ENCODE measurements around the gene FER. TPM values are rescaled to one million over a fixed set of nuclear protein-coding genes. Genes with fewer than 3 reads are reported as not detected.

The FER gene
- total RNA-seq, 1 experiment from 2014 or later = 19.4 TPM

DNA sequence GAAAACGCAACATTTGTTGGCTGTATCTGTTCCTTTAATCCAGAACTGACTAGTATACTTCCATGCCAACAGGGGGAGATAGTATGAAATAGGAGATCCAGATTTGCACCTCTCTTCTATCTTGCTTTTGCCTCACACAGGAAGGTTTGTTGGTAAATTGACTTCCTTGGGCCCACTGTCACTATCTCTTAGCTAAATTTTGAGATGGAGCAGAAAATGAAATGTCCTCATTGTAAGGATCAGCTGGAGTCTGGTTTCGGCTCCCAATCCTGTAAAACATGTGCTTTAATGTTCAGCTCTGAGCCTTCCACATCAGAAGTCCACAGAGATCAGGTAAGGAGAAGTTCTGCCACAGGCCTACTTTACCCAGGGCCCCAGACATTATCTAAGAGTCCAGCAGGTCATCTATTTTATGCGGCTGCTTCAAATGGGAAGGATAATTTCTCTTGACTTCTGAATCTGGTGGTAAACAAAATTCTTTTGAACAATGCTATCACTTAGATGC lies 176.8 kb downstream of the FER start:
- no peaks in the 10 kb centered on the region for H3F3A ChIP-seq (ENCODE audit: low read length, unreplicated experiment)
- no TSS peak for BruUV-seq (replicated peaks)
- intact Hi-C loops (cut with micrococcal nuclease) = loop anchor here (10.0 kb wide), 1 partner anchor 150 kb away; no protein-coding TSS in a partner anchor
- no peak overlapping the region for H3K4me3 ChIP-seq (ENCODE audit: low read length)
- H3K9me2 ChIP-seq (replicated peaks; ENCODE audit: low read length) = no peaks in the 10 kb centered on the region
- TF ChIP-seq EZH2 (IDR thresholded peaks at IDR 0.05; ENCODE audit: low read length, unreplicated experiment) (no peak), EZH2phosphoT487 (IDR thresholded peaks at IDR 0.05; ENCODE audit: borderline replicate concordance, low read length) (no peak)
- TF ChIP-seq, protein P1, sequence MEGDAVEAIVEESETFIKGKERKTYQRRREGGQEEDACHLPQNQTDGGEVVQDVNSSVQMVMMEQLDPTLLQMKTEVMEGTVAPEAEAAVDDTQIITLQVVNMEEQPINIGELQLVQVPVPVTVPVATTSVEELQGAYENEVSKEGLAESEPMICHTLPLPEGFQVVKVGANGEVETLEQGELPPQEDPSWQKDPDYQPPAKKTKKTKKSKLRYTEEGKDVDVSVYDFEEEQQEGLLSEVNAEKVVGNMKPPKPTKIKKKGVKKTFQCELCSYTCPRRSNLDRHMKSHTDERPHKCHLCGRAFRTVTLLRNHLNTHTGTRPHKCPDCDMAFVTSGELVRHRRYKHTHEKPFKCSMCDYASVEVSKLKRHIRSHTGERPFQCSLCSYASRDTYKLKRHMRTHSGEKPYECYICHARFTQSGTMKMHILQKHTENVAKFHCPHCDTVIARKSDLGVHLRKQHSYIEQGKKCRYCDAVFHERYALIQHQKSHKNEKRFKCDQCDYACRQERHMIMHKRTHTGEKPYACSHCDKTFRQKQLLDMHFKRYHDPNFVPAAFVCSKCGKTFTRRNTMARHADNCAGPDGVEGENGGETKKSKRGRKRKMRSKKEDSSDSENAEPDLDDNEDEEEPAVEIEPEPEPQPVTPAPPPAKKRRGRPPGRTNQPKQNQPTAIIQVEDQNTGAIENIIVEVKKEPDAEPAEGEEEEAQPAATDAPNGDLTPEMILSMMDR (conservative IDR thresholded peaks at IDR 0.05; ENCODE audit: low read depth, low read length) = peak; percentile 45; the same call in 1 of the 2 replicates
- ChIA-PET POLR2A (ENCODE audit: unreplicated experiment) (no interaction called here), CTCF (no interaction called here)
- no peaks in the 10 kb centered on the region for H3K27me3 ChIP-seq (ENCODE audit: low read length)
- H3K9me3 ChIP-seq (ENCODE audit: low read length) = no peaks in the 10 kb centered on the region
- no peak overlapping the region for H3K9ac ChIP-seq (ENCODE audit: low read length)
- no peaks in the 10 kb centered on the region for H3K4me1 ChIP-seq (ENCODE audit: insufficient read depth, low read length)
- no peaks in the 10 kb centered on the region for H3K79me2 ChIP-seq (ENCODE audit: low read length)
- peak; percentile 15 for DNase-seq
- H3K36me3 ChIP-seq (ENCODE audit: low read depth, low read length) = no peaks in the 10 kb centered on the region
- no peak overlapping the region for H2AFZ ChIP-seq (ENCODE audit: low read length)
- H3K27ac ChIP-seq (ENCODE audit: low read length) = no peak overlapping the region
- ATAC-seq = no peak
- H3K4me2 ChIP-seq (ENCODE audit: low read length) = no peak overlapping the region
- no peaks in the 10 kb centered on the region; the same call in 1 of the 2 replicates for H4K20me1 ChIP-seq (ENCODE audit: low read length)

DNA sequence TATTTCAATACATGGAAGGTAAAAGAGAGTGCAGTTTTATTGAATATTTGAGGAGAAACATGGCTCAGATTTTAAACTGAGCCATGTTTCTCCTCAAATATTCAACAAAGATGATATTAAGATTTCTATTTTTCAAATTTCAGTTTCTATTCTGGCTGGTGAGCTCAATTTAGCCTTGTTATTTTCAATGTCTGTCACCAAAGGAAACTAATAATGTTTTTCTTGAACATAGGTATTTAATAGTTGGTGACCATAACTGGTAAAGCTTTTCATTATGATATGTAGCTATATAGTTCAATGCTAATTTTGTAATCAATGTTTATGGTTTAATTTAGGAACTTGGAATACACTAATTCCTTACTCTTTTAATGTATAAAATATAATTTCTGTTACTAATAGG lies 177.4 kb downstream of the FER start:
- Histone ChIP-seq H3K9ac (ENCODE audit: low read length) (no peak overlapping the region), H3K9me3 (ENCODE audit: low read length) (no peaks in the 10 kb centered on the region), H3K4me1 (ENCODE audit: insufficient read depth, low read length) (no peaks in the 10 kb centered on the region), H3K27me3 (ENCODE audit: low read length) (no peaks in the 10 kb centered on the region), H3K9me2 (replicated peaks; ENCODE audit: low read length) (no peaks in the 10 kb centered on the region), H2AFZ (ENCODE audit: low read length) (no peak overlapping the region), H3K27ac (ENCODE audit: low read length) (no peak overlapping the region), H3K36me3 (ENCODE audit: low read depth, low read length) (no peaks in the 10 kb centered on the region), H3K4me2 (ENCODE audit: low read length) (no peak overlapping the region), H3F3A (ENCODE audit: low read length, unreplicated experiment) (no peaks in the 10 kb centered on the region), H3K4me3 (ENCODE audit: low read length) (no peak overlapping the region), H4K20me1 (ENCODE audit: low read length) (no peaks in the 10 kb centered on the region), H3K79me2 (ENCODE audit: low read length) (no peaks in the 10 kb centered on the region)
- ChIA-PET POLR2A (ENCODE audit: unreplicated experiment) (no interaction called here), CTCF (no interaction called here)
- intact Hi-C loops (cut with micrococcal nuclease) = loop anchor here (10.0 kb wide), 1 partner anchor 150 kb away; no protein-coding TSS in a partner anchor
- no TSS peak for BruUV-seq (replicated peaks)
- no peak for ATAC-seq
- TF ChIP-seq, protein P1 (conservative IDR thresholded peaks at IDR 0.05; ENCODE audit: low read depth, low read length) = no peak
- no peak for TF ChIP-seq EZH2phosphoT487 (IDR thresholded peaks at IDR 0.05; ENCODE audit: borderline replicate concordance, low read length)
- TF ChIP-seq EZH2 (IDR thresholded peaks at IDR 0.05; ENCODE audit: low read length, unreplicated experiment) = no peak
- no peak for DNase-seq

DNA sequence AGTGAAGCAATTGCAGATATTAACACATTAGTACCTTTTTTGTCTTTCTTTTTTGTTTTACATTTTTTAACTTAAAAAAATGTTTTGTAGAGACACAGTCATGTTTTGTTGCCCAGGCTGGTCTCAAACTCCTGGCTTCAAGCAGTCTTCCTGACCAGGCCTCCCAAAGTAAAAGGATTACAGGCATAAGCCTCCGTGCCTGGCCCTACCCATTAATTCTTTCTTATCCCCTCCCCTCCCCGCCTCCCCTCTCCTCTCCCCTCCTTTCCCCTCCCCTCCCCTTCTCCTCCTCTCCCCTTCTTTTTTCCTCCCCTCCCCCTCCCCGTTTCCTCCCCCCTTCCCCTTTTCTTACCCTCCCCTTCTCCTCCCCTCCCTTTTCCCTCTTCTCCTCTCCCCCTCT lies 182.4 kb downstream of the FER start:
- Histone ChIP-seq H3K4me1 (ENCODE audit: insufficient read depth, low read length) (no peaks in the 10 kb centered on the region), H4K20me1 (ENCODE audit: low read length) (no peaks in the 10 kb centered on the region), H3K36me3 (ENCODE audit: low read depth, low read length) (no peaks in the 10 kb centered on the region), H3K9me3 (ENCODE audit: low read length) (no peaks in the 10 kb centered on the region), H3K27ac (ENCODE audit: low read length) (no peak overlapping the region), H3F3A (ENCODE audit: low read length, unreplicated experiment) (no peaks in the 10 kb centered on the region), H3K79me2 (ENCODE audit: low read length) (no peaks in the 10 kb centered on the region), H3K4me3 (ENCODE audit: low read length) (no peak overlapping the region), H3K27me3 (ENCODE audit: low read length) (no peaks in the 10 kb centered on the region), H3K4me2 (ENCODE audit: low read length) (no peak overlapping the region), H3K9me2 (replicated peaks; ENCODE audit: low read length) (no peaks in the 10 kb centered on the region), H2AFZ (ENCODE audit: low read length) (no peak overlapping the region), H3K9ac (ENCODE audit: low read length) (no peak overlapping the region)
- BruUV-seq (replicated peaks) = no TSS peak
- intact Hi-C loops (cut with micrococcal nuclease) = no loop called here
- DNase-seq (no peak), ATAC-seq (no peak)
- TF ChIP-seq, protein P1 (conservative IDR thresholded peaks at IDR 0.05; ENCODE audit: low read depth, low read length) = no peak
- TF ChIP-seq EZH2 (IDR thresholded peaks at IDR 0.05; ENCODE audit: low read length, unreplicated experiment) = no peak
- no peak for TF ChIP-seq EZH2phosphoT487 (IDR thresholded peaks at IDR 0.05; ENCODE audit: borderline replicate concordance, low read length)
- POLR2A ChIA-PET (ENCODE audit: unreplicated experiment) = no interaction called here
- CTCF ChIA-PET = no interaction called here
